Fibroblast of skin of left quadriceps (primary cell): ENCODE results near the gene AP5Z1.

ENCODE experiments used
- DNase-seq, 2 experiments: peaks; one replicate each; pipeline ENCODE4 v3.0.0-alpha.2; 2013; ENCODE audit warnings: low read depth in 2 of 2

AP5Z1 gene

DNA sequence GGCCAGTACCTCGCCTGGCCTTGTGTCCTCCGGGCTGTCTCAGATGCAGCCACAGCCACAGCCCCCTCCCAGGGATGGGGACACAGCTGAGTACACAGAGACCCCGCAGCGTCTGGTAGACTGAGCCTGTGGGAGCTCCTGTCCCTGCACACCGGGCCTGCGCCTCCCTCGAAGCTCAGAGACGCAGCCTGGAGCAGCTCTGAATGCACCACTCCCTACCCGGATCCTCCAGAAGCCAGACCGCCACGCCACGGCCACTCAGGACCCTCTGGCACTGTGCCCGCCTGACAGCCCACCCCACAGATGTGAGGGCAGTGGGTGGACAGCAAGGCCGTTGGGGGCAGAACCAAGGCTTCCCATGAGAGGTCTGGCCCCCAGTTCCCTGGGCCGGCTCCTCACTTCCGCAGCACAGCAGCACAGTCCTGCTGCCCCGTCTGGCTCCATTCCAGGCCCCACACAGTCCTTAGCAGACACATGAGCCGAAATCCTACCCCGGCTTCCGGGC lies 45.6 kb downstream of the AP5Z1 start:
- no peak for DNase-seq

GRCh38 chr7:4822677-4823076 lies 47.3 kb downstream of the AP5Z1 start:
- DNase-seq: no peak

GRCh38 chr7:4823441-4824119 lies 48.2 kb downstream of the AP5Z1 start:
- DNase-seq: no peak

DNA sequence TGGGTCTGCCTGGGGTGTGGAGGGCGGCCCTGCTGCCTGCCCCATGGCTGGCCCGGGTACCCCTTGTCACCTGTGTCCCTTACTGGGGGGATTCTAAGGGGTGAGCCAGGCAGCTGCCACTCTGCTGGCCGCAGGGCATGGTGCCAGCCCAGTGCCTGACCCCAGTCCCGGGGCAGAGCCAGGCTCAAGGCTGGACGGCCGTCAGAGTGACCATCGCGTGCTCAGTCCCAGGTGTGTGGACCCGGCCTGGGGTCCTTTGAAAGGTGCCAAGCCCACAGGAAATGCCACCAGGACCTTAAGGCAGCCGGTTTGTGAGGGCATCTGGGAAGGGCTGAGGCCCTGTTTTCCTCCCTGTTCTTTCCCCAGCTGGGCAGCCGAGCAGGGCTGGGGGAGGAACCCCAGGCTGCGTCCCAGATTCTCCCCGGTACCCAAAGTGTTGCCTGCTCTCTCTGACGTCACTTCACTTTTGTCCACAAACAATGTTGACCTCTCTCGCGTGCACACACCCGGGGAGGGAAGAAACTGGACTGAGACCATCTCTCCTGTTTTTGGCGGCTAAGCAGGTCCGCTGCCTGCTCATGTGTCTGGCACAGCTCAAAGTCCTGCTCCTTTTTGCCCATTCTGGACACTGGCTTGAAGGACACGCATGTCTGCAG lies 48.8 kb downstream of the AP5Z1 start:
- DNase-seq: no peak

- DNase-seq: no peak
These were observed 49.7 kb downstream of the AP5Z1 start for GRCh38 chr7:4825081-4825480.

DNA sequence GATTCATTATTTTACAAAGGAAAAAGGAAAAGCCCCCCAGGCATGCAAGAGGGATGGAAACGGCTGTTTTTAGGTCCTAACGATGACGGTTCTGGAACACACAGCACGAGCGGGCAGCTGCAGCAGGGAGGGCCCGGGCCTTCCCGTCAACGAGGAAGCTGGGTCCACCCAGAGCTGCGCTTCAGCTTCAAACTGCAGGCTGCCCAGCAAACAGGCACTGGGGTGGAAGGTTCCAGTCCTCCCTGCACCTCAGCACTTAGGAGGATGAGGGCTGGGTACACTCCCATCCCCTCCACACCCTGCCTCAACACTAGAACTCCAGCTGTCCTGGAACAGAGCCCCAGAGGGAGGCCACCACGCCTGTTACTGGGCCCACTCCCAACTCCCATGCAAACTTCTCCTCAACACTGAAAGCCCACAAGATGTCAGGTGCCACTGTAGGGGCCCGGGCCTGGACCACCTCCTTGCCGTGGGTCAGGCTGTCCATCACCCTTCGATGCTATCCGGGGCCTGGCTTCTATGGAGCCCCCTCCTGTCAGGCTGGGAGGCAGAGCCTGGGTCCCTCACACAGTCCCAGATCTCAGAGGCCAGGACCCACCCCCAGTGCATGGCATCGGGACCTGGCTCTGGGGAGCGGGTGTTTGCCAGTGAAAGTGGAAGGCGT lies 53.4 kb downstream of the AP5Z1 start:
- DNase-seq: no peak

- DNase-seq: peak; percentile 14 to 19
These were observed 54.8 kb downstream of the AP5Z1 start for GRCh38 chr7:4830176-4830575.

DNA sequence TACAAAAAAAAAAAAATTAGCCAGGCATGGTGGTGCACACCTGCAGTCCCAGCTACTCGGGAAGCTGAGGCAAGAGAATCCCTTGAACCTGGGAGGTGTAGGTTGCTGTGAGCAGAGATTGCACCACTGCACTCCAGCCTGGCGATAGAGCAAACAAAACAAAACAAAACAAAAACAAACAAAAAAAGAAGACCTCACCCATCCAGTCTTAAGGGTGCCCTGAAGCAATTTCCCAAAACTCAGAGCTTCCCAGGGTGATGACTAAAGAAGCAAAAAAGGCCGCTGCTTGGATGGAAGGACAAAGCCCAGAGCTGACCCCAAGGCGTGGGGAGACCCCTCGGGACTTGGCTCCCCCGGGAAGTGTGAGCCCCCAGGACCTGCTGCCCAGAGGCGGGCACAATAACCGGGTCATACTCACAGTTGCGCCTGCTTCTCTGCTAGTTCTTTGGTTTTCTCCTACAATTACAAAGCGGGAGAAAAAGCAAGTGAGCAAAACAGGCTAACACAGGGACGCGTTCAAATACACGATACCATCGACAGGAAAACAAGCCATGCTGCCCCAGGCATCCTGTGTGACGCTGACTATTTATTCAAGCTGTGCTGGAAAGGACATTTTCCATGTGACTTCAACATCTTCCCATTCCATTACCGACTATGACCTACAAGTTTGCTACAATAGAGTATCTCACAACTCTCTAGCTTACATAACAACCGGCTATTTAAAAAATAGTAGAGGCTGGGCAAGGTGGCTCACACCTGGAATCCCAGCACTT lies 56.5 kb downstream of the AP5Z1 start:
- no peak for DNase-seq

- no peak for DNase-seq
These were observed 57.3 kb downstream of the AP5Z1 start for GRCh38 chr7:4832711-4833110.

GRCh38 chr7:4833176-4833575 lies 57.8 kb downstream of the AP5Z1 start:
- DNase-seq: no peak

DNA sequence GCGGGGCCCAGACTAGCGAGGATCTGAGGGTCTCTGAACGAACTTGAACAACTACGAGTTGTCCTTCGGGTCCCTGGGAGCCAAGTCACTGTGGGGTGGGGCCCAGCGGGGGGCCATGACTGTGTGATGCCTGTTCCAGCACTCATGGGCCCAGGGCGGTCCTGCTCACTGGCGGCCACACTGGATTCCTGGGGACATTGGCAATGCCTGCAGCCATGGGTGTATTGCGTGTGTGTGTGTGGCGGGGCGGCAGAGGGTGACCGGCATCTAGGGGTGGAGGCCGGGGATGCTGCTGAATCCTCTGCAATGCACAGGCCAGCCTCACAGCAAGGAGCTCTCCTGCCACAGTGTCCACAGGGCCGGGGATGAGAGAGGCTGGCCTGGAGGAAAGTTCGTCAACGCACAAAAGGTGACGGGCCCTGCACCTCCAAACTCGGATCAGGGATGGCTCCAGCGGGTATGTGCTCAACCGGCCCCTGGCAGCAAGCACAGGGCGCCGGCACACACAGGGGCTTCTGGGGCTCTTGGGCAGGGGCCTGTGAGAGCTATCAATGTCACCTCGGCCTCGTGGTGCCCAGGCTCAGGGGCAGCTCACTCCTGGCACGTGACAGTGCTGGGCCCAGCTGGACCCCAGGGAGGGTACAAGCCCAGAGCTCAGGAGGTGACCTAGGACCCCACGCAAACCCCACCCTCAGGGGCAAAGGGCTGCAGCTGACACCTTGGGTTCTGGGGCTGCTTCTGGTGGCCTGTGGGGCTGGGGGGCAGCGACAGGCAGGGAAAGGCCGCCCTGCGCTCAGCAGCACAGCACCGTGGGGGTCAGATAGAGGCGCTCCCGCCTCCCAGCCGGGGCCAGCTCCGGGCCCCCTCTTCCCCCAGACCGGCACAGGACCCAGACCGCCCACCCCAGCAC lies 58.5 kb downstream of the AP5Z1 start:
- DNase-seq: no peak

DNA sequence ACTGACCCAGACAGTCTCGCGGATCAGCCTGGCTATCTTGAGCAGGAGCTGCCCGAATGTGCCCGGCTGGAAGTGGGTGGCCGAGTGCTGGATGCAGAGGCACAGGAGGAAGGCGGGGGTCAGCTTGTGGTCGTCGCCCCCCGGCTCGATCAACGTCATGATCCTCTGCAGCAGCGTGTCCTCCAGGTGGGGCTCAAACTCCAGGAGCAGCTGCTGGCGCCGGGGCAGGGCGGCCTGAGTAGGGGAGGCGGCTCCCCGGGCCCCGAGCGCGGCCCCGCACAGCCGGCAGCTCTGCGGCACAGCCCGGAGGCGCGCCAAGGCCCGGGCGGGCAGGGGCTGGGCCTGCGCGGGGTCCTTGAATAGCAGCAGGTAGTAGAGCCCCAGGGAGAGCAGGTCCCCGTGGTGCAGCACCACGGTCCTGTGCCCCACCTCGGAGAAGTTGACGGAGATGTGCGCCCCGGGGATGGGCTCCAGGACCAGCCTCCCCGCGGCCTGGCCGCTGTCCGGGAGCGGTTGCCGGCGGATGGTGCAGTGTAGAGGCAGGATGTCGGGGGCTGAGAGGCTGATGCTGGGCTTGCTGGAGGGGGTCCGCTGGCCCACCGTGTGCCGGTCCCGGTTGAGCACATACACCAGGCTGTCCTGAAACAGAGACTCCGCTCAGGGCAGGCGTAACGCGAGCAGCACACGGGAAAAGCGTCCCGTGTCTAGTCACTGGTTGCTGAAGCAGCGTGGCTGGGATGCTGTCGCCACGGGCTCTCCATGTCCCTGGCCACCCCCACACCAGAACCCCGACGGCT lies 59.4 kb downstream of the AP5Z1 start:
- no peak for DNase-seq

DNA sequence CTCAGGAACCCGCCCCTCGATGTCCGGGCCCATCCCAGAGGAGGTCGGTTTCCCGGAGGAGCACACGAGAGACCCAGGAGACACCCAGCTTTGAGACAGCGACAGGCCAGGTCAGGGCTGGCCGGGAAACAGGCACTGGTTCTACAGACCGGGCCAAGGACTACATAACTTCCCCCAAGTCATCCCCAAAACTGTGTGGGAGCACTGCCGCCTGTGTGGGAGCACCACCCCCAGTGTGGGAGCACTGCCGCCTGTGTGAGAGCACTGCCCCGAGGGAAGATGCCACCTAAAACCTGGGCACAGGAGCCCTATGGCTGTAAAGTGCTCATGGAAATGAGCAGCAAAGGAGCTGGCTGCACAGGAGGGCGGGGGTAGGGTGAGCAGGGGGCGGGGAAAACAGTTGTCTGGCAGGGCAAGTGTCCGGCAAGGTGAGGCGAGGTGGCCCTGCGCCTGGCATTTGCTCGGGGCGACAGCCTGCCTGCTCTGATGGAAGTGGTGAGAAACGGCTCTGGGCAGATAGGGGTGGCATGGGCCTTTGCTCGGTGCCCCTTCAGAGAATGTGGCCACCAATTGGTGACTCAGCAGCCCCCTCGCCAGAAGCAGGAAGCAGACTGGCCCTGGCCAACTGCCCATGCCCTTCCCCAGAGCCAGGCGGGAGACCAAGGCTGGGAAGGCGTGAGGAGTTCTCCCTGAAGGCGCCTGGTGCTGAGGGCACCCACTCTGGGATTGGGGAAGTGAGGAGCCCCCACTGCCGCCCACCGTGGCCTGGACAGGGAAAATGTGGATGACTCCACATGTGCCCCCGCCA lies 60.2 kb downstream of the AP5Z1 start:
- DNase-seq: no peak

DNA sequence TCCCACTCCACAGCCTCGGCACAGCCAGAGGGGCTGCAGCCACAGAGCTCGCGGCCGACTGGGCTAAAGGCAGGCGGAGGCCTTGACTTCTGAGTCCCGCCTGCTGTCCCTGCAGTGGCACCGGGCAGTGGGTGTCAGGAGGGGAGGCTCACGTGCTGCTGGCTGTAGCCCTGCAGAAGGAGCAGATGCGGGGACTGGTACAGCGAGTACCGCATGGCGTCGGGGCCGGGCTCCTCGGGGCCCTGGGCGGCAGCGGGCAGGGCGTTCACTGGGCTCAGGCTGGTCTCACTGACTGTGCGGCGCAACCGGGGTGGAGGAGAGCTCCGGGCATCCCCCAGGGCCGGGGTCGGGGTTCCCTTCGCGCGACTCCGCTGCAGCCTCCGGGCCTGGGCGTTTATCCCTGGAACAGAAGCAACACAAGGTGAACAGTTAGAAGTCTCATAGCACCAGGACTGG lies 60.8 kb downstream of the AP5Z1 start:
- no peak for DNase-seq

DNA sequence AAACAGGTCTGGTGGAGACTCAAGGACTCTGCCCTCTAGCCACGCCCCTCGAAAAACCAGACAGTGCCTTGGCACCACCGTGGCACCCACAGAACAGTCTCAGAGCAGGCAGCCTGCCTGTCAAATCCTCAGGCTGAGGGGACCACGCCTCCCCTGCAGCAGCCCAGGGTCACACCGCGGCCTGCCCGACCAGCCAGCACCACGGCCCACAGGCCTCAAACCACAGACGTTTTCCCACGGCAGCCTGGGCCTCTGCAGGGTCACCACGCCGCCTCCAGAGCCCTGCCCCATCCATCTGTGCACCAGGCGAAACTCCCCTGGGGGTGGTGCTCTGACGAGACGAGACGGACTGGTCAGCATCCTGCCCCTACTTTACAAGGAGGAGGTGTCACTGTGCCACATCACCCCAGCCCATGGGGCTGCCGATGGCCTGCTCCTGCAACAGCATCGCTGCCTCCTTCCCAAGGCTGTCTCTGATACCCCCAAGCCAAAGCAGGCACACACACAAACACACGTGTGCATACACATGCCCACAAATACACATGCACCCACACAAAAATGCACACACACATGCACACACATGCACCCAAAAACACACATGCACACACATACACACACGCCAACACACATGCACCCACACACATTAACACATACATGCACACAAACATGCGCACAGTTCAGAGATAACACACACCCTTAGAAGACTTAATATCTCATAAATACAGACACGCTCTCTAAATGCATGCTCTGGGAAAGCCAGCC lies 61.8 kb downstream of the AP5Z1 start:
- DNase-seq: no peak

- no peak for DNase-seq
These were observed 62.6 kb downstream of the AP5Z1 start for GRCh38 chr7:4837803-4838625.

DNA sequence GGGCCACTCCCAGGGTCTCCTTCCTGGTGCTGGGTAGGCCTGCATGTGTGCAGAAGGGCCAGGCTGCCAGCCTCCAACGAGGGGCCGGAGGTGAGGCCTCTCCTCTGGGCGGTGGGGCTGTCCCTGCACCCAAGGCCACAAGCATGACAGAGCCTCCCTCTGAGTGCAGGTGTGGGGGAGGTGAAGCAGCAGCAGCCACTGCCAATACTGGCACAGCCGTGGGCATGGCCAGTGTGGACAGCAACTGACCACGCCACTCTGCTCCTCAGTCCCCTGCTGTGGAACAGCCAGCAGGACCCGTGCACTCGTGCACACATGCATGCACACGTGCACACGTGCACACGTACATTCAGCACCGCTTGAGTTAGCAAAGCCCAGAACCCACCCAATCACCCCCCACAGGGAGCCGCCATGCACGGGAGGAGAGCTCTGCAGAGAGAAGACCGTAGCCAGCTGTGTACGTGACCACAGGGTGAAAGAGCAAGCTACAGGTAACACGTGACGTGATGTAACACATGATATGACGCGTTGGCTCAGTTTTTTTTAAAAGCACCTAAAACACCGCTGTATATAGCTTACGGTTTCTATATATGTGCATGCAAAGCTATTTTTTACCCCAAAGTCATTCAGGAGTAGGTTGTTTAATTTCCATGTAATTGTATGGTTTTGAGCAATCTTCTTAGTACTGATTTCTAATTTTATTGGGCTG lies 63.4 kb downstream of the AP5Z1 start:
- no peak for DNase-seq
